COLO668 (cell line): ENCODE results near the gene FAM78A.

Experiments
- DNase-seq: peaks from one replicate; lab custom pipeline; 2025; ENCODE audit not compliant: unreplicated experiment; lab: John Stamatoyannopoulos, UW

The FAM78A gene

DNA sequence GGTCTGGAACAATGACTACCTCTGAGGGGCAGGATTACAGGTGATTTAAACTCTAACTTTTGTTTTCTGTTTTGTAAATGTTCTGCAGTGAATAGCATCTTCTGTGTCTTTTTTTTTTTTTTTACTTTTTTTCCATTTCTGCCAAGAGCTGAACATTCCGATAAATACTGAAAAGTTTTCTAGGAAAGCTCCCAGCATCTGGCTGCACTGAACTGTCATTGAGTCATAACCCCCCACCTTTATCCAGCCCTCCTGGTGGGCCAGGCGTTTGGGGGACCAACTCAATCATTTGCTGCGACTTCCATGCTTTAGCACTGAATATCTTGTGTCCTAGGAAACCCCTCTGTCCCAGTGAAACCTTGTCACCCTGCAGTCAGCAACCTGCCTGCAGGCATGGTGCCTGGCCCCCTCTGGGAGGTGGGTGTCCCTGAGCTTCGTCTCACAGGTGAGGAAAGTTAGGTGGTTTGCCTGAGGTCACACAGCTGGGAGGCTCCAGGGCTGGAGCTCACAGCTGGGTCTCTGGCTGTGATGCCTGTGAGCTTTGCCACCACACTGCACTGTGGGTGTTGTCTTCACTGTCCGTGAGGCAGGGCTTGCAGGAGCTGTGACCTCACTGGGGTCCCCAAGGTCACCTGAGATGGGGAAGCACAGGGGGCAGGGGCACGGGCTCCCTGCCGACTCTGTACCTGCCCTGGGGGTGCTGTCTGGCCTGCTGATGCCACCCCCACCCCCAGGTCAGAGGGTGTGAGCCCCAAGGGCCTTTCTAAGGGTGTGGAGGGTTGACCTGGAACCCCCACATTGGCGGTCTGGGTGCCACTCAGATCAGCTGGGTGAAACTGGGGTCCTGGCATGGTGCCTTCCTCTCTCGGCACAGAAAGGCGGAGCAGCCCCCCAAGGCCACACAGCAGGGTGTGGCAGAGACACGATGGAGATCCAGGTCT, 27.3 kb upstream of the FAM78A start:
- no peak for DNase-seq

DNA sequence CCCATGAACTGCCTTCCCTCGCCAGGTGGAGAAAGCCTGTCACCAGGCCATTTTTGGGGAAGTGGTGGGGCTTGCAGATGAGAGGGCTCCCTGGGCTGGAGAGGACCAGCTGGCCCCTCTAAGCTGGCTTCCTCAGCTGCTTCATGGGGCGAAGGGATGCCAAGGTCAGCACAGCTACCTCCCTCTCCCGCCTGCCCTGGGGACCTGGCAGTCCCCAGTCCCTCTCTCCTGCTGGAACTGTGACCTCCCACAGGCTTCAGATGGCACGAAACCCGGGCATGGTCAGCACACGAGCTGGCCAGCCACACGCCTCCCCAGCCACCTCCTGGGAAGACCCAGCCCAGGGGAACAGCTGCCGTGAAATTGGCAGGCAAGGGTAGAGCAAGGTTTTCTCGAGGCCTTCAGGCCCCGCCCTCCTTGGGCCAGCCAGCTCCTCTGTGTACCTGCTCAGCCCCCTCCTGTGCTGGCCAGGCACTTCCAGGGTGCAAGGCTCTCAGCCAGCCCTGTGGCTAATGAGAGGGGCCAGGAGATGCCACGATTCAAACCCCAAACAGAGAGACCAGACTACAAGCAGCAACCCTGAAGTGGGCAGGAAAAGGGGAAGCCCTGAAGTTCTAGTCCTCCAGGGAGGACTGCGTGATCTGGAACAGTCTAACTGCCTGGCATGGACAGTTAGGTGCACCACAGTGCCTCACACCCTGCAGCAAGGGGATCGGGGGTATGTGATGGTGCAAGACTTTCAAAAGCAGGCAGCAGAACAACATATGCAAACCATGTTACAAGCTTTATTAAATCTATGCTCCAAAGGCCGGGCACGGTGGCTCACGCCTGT, 26.1 kb upstream of the FAM78A start:
- no peak for DNase-seq

DNA sequence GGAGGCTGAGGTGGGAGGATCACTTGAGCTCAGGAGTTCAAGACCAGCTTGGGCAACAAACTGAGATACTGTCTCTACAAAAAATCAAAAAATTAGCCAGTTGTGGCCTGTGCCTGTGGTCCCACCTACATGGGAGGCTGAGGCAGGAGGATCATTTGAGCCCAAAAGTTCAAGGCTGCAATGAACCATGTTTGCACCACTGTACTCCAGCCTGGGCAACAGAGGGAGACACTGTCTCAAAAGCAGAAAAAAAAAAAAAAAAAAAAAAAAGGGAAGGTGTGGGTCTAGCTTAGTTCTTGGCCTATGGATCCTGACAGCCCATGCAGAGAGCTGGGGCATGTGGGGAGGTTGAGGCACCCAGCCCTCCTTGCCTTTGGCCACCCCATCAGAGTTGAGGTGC, 24.1 kb upstream of the FAM78A start:
- no peak for DNase-seq

DNA sequence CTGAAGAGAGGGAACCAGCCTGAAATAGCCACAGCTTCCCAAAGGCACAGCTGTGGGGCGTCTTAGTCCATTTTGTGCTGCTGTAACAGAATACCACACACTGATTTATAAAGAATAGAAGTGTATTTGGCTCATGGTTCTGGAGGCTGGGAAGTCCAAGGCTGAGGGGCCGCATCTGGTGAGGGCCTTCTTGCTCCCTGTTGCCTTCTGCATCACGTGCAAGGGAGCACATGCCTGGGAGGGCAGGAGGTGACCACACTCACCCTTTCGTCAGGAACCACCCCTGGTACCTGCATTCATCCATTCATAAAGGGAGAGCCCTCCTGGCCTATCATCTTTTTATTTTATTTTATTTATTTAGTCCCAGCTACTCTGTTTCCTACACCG, 23.6 kb upstream of the FAM78A start:
- no peak for DNase-seq

DNA sequence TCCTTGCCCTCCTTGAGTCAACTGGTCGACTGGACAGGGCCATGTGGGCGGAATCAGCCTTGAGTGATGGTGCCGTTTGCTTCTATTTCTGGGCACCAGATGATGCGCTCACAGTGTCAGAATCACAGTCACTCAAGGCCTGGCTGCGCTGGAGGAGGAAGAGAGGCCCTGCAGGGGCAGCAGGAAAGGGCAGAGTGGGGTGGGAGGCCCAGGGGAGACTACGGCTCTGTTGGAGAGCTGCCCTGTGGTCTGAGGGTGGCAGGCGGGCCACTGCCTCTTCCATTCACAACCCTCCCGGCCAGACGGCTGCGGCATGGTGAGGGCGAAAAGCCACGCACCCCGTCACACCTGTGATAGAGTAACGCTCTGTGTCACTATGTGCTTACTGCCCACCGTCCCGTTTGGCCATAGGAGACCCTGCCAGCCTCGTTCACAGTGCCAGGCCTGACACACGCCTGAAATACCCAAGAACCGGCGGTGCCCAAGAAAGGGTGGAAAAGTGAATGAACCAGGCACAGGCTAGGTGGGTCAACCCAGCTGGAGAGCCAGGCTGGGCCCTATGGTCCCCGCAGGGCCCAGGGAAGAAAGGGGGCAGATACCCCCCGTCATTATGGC, 23.1 kb upstream of the FAM78A start:
- no peak for DNase-seq

DNA sequence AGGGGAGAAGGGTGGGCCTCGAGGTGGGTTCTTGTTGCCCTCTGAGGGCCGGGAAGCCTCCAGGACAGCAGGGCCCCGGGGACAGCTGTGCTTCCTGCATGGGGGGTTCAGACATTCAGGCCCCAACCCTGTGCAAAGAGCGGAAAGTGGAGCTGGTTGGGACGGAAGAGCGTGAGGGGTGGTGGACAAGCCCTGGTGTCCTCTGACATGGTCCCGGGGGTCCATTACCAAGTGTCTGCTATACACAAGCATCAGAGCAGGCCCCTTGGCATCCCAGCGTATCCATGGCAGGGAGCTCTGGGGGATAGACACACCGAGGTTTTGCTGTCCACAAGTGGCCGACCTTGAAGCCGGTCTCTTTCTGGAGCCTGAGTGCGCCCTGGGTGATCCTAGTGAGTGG, 22.5 kb upstream of the FAM78A start:
- DNase-seq: no peak

DNA sequence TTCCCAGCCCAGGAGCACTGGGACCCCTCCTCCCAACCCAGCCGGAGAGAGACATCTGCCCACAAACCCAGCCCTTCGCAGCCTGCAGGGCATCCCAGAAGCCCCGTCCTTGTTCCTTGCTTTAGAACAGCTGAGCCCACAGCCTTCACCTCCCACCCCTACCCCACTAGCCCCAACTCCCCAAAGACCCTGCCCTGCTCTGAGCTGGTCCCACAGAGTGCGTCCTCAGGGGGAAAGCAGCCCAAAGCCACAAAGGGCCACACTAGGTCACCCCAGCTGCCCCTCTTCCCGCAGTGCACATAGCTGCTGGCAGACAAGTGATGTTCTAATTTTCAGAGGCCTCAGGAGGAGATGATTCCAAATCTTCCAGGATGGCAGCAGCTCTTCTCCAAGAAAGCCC, 22.0 kb upstream of the FAM78A start:
- DNase-seq: no peak

DNA sequence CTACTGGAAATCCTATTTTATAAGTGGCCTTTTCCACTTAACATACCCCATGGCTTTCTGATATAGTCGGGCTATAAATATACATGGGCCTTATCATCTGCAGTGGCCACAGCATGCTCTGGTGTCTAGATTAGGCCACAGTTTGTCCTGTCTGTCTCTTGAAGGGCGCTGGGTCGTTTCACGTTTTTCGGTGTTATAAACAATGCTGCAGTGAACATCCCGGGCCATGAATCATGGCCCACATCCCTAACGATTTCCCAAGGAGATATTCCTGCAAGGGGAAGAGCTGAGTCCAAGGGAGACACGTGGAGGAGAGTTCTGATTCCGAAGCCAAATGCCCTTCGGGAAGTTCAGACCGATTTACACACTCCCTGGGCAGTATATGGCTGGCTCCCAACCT, 21.6 kb upstream of the FAM78A start:
- no peak for DNase-seq

DNA sequence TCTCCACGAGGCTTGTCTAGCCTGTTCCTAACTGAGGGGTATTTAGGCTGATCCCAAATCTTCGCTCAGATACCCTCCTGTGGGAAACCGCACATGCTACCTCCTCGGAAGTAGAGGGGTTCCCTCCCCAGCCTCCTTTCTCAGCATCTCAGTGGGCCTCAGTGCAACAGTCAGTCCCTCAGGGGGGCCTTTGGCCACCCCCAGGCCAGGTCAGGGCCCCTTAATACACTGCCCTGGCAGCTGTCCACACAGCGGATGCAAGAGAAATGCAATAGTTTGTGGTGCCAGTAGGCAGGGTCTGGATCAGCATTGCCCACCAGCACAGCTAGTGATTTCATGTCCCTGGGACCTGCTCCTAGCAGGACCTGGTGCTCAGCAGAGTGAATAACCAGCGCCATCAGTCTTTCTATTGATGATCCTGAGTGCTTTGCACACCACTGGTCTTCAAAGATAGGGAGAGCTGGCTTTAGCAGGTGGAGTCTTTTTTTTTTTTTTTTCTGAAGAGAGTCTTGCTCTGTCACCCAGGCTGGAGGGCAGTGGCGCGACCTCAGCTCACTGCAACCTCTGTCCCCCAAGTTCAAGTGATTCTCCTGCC, 20.7 kb upstream of the FAM78A start:
- no peak for DNase-seq

DNA sequence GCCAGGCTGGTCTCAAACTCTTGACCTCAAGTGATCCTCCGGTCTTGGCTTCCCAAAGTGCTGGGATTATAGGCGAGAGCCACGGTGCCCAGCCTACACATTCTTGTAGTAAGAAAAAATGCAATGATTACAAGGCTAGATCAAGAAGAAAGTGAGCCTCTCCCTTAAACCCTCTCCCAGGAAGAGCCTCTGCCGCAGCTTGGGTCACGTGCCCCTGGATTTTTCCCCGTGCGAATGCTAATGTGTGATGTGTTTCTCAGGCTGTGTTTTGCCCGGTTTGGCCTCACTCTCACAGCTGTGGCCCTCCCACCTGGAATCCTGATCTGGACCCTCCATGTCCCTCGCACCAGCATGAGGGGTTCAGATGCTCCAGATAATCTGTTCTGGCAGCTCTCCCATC, 20.1 kb upstream of the FAM78A start:
- no peak for DNase-seq

DNA sequence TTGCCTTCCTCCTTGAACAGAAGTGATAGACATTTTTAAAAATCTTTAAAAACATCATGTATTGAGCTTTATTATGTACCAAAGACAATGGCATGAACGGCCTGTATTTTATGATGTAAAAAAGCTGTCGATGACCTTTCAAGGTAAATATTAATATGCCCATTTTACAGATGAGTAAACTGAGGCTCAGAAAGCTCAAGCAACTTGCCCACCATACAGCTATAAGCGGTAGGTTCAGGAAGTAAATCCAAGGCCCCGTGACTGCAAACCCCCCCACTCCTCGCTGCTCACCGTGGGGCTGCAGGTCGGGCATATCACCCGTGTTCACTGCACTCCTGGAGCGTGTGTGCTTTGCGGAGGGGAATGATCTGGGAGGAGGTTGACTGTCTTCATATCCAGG, 16.6 kb upstream of the FAM78A start:
- no peak for DNase-seq

DNA sequence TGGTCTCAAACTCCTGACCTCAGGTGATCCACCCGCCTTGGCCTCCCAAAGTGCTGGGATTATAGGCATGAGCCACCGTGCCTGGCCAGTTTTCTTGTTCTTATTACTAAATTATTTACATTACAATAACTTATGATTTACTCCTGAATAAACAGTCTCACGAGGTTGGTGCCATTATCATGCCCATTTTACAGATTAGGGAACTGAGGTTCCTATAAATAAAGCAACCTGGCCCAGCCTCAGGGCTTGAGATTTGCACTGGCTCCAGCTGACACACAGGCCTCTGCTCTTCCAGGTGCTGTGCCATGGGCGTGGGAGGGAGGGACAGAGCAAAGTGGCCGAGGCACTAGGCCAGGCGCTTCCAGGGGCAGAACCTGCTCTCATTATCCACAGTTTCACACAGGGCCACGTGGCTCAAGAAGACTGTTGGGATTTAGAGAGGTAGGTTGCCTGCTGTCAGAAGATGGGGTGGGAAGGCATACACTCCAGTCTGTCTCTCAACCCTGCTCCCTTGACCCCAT, 15.5 kb upstream of the FAM78A start:
- no peak for DNase-seq

DNA sequence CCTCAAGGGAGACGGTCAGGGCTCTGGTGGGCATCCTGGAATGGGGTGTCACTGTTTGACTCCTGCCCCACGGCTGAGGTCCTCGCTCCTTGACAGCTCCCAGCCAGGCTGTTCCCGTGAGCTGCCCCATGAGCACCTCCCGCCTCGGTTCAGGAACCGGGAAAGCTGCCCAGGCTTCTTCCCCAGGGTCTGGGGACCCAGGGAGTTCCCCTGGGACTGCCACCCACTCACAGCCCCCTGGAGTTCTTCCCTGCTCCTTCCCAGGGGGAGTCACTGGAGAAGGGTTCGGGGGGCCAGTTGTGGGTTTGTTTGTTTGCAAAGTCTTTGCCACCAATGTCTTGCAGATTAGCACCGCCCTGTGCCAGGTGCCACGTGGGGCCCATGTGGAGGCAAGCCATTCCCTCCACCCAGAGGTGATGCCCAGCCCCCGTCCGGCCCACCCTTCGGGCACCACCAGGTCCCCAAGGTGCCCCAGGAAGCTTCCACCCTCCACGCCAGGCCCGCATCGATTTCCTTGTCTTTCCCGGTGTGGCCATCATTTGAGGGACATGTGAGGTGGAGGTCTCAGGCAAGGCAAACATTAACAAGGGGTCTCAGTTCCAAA, 14.6 kb upstream of the FAM78A start:
- no peak for DNase-seq

DNA sequence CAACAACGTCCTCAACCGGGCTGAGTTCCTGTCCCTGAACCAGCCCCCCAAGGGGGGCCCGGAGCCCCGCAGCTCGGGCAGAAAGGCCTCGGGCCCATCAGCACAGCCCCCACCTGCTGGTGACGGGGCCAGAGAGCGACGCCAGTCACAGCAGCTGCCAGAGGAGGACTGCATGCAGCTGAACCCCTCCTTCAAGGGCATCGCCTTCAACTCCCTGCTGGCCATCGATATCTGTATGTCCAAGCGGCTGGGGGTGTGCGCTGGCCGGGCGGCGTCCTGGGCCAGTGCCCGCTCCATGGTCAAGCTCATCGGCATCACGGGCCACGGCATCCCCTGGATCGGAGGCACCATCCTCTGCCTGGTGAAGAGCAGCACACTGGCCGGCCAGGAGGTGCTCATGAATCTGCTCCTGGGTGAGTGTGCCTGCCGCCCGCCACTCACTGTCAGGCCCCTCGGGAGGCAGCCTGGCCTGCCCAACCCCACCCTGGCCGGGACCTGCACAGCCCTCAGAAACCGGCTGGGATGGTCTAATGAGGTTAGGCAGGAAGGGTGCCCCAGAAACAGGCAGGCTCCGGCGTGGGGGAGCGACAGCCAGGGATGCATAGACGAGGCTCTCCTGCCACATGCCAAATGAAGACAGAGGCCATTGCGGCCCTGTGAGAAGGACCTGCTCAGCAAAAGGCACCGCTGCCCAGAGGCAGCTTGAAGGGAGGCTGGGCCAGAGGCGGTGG, 13.9 kb upstream of the FAM78A start:
- no peak for DNase-seq

DNA sequence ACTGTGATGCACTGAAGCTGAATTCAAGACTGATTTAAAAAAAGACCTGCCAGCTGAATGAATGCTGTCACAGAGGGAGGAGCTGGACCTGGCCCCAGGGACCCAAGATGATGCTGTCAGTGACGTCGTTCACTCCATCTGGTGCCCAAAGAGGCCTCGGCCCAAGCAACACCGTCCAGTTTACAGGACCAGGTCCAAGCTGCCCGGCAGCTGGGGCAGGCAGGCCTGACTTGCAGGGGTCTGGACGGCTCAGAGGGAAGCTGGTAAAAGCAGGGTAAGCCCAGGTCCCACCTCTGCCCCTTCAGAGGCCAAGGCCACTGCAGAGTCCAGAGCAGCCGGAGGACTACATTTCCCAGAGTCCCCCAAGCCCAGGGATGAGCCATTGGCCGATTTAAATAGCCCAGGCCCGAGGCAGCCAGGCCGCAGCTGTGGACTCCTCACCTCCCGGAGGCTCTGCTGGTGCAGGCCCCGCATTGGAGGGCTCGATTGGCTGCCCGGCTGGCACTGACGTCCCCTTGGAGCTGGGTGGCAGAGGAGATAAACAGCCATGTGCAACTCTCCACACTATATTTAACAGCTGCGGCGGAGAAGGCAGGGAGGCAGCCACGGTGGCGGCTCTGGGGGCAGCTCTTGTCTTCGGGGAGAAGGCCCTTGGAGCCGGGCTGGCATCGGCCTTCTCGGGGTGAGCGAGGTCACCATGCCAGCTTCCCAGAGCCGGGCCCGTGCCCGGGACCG, 13.2 kb upstream of the FAM78A start, which contains the start of gene PLPP7:
TSS of gene PLPP7 (plus strand) at position 423 of the 735 bp plus-strand sequence. CDS start at position 698, 275 bp downstream.
- no peak for DNase-seq

DNA sequence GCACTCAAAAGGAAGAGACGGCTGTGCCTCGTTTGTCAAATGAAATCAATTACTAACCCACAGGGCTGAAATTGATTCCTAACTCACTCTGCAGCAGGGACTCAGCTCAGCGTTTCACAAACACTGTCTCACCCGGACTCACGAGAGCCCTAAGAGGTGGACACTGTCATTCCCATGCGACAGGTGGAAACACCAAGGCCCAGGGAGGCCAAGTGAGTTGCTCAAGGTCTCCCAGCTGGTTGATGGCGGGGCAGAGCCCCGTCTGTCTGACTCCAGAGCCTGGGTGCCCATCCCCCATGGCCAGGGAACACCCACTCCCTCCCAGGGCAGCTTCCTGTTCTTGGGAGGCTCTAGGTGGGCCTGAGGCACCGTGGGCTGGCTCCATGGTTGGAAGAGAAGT, 11.9 kb upstream of the FAM78A start:
- DNase-seq: no peak

DNA sequence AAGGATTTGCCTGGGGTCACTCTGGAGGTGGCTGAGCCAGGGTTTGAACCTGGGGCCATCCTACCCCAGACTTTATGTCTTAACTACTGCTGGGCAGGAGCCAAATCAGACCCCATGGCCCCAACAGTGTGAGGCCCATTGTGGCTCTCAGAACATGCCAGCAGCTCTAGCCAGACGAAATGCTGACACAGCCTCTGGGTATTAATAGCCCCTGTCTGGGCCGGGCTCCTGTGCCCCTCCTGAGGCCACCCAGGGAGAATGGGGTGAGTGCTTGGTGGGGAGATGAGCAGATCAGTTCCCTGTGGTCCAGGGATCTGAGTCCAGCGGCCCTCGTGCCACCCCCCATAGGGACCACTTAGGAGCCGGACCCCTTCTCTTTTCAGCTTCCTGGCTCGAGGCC, 11.0 kb upstream of the FAM78A start:
- no peak for DNase-seq

DNA sequence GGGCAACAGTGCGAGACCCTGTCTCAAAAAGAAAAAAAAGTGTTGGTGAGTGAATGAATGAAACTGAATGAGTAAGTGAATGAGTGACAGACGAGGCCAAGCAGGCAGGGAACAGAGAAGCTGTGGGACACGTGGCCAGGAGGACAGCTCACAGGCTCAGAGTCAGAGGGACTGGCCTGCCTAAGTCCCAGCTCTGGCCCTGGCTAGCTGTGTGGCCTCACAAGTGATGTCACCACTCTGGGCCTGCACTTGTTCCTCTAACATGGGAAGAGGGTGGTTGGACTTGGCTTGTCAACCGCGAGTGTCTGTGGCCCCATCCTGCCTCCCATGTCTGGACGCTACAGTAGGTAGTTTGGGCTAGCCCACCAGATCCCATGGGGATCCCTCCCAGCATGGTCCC, 8.5 kb upstream of the FAM78A start:
- DNase-seq: no peak

DNA sequence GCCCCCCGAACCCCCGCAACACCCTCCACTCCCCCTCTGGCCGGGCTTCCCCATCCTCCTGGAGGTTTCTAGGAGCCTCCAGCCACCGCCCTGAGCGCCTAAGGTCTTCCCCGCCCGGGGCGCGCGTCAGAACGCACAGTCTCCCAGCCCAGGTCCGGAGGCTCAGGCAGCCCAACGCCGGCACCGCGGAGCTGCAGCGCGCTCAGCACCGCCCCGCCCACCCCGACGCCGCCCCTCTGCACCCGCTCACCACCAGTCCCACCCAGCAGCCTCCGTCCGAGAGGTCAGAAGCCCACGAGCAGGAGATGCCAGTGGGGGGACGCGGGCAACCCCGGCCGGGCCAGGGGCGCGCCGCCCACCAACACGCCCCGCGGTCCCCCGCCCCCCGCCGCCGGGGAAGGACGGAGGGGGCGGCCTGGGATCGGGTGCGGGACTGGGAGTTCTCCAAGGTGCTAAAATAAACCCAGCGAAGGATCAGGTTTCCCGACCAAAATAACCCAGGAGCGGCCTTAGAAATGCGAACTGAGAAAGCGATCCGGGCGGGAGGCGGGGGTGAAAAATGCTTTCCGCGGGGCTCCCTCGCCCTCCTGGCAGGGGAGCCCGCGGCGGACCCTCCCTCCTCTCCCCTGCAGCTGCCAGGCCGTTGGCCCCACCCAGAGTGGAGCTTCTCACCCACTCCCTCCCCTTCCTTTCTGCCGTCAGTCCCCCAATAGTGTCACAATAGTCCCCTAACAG, 6.5 kb upstream of the FAM78A start:
- DNase-seq: no peak
